Cardiac septum (tissue), 1 donor: Measurements from ENCODE around the gene ARHGAP28. TPM values are rescaled to one million over a fixed set of nuclear protein-coding genes. Genes with fewer than 3 reads are reported as not detected.

Experiments
- DNase-seq: peaks from one replicate; pipeline ENCODE4 v3.0.0-alpha.2; 2020; ENCODE audit warnings: low spot score
- intact Hi-C: fragments of 100-400 bp; cut with DNase I; formaldehyde crosslinking; loops from one replicate; pipeline ENCODE4 v1.14.0; 2022
- total RNA-seq: library from RNA; stranded (reverse); fragmentation: NEBNext Ultra II Directional; extraction: Animal tissue kit (Norgen Biotek cat#: 25700); gene quantifications from one replicate; pipeline ENCODE4 v1.2.1, GENCODE V29; 2021
- donor health status: DM: no; HTN: no; CAD: no.

The ARHGAP28 gene
- total RNA-seq, 1 donor from 2014 or later: 2.1 TPM

DNA sequence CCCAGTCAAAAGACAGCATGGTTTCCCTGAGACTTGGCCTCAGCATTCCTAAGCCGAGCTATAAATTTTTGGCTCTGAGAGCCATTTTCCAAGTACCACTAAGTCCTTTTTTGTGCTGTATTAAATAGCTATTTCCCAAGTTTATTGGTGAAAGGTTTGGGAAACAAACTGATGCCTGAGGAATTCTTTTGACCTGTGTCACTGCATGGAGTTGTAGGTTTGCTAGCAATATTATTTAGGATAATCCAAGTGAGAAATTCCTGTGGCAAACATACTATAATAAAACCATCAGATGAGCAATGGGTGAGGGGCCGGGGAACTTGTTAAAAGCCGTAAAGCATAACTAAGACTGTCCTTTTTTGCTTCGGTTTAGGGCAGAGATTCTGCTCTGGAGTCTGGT is 28.4 kb downstream of the ARHGAP28 start:
- intact Hi-C loops: no loop called here
- no peak for DNase-seq

GRCh38 chr18:6759579-6759978 is 30.1 kb downstream of the ARHGAP28 start:
- no peak for DNase-seq
- intact Hi-C loops: no loop called here

DNA sequence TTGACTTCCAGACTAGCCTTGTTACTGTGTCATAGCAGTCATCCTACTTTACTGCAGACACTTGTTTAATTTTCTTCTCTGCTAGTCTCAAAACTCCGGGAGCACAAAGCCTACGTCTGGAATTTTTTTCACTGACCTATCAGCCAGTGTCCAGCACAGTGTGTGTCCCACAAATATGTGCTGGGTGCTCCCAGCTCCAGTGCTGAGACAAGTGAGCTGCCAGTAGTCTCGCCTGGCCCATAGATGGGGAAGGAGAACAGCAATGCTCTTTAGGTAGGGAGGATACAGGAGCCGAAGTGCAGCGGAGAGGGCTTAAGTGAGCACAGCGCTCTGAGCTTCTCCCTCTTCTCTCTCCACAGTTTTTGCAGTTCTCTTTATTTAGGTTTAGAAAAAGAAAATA is 34.0 kb downstream of the ARHGAP28 start:
- no peak for DNase-seq
- intact Hi-C loops: loop anchor here (10.0 kb wide), 1 partner anchor 89 kb away; no protein-coding TSS in a partner anchor

GRCh38 chr18:6764382-6764781 is 34.9 kb downstream of the ARHGAP28 start:
- intact Hi-C loops: loop anchor here (10.0 kb wide), 1 partner anchor 90 kb away; no protein-coding TSS in a partner anchor
- no peak for DNase-seq

DNA sequence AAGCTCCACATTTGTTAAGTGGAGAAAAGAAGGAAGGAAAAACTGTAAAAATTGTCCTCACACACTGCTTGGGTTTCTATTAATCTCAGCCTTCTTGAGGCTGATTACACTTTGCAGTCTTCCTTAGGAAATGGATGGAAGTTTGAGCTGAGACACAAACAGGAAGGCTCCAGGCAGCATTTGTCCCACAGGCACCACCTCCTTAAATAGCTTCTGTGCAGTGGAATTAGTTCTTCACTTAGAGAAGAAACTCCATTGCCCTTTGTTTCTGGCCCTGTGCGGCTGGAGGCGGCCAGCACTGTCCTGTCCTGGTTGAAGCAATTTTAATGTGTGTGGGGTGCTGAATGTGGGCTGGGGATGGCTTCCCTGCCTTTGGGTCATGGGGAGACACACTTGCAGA is 44.3 kb downstream of the ARHGAP28 start:
- intact Hi-C loops: no loop called here
- DNase-seq: no peak

DNA sequence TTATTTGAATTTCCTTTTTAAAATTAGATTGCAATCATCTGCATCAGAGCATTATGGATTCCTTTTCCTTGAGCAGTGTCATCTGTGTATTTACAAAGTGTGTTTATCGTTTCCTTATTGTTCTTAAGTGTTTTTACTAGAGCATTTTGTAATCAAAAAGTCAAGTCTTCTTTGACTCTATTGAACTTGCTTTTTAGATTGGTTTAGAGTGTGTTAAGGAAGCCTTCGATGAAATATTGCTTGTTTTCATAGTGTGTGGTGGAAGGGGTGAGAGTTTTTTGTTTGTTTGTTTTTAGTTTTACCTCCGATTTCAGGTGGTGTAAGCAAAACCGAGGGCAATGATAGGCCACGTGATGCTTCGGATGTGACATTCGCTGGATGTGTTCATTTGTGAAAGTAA is 45.7 kb downstream of the ARHGAP28 start:
- intact Hi-C loops: no loop called here
- DNase-seq: no peak

GRCh38 chr18:6775702-6776101 is 46.2 kb downstream of the ARHGAP28 start:
- no peak for DNase-seq
- intact Hi-C loops: no loop called here

DNA sequence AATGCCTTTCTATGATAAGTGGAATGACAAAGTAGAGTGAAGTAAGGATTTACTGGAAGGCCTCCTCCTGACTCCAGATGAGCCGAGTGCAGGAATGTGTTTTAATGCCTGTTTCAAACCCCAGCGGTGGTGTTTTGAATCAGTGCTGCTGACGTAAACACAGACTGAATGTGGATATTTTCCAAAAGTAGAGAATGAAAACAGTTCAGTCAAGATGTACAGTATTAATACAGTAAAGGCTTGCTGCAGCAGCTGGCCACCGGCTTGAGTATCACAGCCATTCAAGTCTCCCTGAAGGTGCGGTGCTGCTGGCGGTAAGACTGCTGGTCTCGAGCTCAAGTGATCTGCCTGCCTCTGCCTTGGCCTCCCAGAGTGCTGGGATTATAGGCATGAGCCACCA is 46.7 kb downstream of the ARHGAP28 start:
- no peak for DNase-seq
- intact Hi-C loops: no loop called here

DNA sequence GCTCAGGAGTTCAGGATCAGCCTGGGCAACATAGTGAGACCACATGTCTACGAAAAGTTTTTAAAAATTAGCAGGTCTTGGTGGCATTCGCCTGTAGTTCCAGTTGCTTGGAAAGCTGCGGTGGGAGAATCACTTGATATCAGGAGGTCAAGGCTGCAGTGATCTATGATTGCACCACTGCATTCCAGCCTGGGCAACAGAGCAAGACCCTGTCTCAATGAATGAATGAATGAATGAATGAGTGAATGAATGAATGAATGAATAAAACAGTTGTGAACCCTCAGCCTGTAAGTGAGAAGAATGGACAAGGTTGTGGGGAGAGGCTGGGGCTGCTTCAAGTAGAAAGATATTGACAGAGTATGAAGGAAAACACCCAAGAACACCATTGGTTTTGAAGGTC is 48.0 kb downstream of the ARHGAP28 start:
- intact Hi-C loops: no loop called here
- DNase-seq: no peak

DNA sequence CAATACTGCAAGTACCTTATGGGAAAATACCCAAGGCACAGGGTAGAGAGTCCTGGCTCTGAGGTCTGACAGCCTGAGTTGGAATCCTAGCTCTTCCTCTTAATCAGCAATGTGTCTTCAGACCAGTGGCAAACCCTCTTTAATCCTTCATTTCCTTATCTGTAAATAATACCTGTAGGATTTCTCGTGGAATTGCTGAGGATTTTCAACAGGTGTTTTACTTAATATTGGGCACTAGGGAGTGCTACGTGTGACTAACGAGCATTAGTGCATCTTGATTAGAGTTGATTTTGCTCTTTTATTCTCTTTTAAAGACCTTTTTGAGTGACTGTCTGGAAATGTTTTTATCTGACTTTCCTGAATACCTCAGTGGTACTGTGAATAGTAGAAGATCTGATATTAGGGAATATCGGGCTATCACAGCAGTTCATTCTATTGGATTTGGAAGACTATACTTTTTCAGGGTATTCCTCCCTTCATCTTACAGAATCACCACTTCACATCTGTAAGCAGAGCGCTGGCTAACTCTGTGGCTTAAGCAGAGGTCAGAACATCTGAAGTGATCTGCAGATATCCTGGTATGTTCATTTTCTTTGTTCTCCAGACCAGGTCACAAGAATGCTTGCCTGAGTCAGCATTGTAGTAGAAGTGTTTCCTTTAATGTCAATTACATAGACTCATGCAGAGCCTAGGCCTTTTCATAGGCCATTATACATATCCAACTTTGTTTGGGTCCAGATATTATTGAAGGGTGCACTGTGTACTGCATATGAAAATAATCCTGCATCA is 49.1 kb downstream of the ARHGAP28 start:
- no peak for DNase-seq
- intact Hi-C loops: no loop called here

DNA sequence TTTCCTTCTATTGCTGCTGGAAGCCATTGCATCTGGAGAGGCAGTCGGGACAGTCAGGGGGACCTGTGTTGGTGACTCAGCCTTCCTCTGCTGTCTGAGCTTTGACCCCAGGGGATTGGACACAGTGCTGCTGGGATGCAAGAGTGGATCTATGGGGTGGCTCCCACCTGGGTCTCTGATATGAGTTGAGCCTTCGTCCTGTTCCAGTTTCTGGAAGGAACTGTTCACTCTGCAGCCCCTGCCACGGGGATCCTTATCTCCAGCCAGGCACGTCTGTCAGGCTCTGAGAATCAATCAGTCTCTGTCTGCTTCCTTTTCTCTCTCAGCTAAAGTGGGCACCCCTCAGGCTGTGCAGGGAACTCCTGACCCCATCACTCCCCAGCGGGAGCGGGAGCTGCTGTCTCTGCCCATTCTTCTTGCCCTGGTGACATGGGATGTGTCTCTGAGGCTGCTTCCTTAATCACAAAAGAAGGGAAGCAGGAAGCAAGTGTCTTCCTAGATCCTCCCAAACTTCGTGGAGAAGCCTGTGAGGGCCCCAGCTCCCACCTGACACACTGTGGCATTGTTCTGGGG is 51.7 kb downstream of the ARHGAP28 start:
- no peak for DNase-seq
- intact Hi-C loops: no loop called here

DNA sequence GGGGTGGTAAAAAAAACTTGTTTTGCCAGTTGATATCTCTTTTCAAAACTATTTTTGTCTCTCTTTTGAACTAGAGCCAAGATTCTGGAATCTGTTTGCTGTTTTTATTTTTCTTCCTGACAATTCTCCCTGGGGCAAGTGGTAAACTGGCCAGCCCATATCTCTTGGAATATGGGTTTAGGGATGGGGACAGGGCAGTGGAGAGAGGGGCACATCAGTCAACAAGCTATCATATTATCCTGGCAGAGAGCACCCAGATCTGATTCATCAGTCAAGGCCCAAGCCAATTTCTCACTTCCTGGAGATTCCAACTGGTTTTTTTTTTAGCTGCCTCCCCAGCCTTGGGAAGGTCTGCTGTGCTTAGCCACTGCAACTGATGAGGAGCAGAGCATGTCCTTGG is 52.3 kb downstream of the ARHGAP28 start:
- DNase-seq: no peak
- intact Hi-C loops: no loop called here

DNA sequence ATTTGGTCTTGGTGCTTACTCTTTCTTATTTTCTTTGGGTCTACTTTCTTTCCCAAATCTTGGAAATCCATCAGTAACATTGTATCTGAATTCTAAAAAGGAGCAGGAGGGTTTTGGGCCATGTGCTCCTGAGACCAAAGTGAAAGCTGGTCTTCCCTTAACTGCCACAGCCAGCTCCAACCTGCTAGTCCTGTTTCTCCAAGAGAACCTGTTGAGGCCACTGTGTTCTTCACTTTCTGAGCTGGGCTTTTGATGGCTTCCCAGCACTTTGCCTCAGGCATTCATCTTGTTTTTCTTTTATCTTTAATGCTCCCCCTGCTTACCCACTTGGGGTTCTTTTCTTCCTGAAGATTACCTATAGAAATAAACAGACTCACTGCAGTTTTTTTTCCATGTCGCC is 53.3 kb downstream of the ARHGAP28 start:
- DNase-seq: no peak
- intact Hi-C loops: no loop called here

DNA sequence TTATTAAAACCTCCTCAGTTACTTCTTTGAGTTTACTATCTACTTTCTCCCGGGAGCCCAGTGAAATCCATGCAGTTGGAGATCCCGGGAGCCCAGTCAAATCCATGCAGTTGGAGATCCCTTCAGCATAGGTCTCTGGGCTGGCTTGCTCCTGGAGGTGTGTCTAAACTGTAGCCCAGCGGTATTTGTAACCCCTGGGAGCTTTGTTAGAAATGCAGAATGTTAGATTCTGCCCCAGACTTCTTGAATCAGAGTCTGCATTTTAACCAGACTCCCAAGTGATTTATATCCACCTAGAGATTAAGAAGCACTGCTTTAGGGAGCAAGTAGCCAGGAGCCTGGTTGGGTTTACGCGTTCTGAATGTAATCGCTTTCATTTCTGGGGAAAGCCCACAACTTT is 54.5 kb downstream of the ARHGAP28 start:
- intact Hi-C loops: no loop called here
- DNase-seq: no peak

GRCh38 chr18:6785001-6785400 is 55.5 kb downstream of the ARHGAP28 start:
- intact Hi-C loops: no loop called here
- no peak for DNase-seq

- intact Hi-C loops: no loop called here
Observed at GRCh38 chr18:6785411-6785810, 55.9 kb downstream of the ARHGAP28 start.

GRCh38 chr18:6792391-6792790 is 62.9 kb downstream of the ARHGAP28 start:
- DNase-seq: no peak
- intact Hi-C loops: no loop called here

More at GRCh38 chr18:6785411-6785810, 55.9 kb downstream of the ARHGAP28 start:
- DNase-seq: no peak

- no peak for DNase-seq
- intact Hi-C loops: no loop called here
Observed at GRCh38 chr18:6793455-6793854, 63.9 kb downstream of the ARHGAP28 start.

DNA sequence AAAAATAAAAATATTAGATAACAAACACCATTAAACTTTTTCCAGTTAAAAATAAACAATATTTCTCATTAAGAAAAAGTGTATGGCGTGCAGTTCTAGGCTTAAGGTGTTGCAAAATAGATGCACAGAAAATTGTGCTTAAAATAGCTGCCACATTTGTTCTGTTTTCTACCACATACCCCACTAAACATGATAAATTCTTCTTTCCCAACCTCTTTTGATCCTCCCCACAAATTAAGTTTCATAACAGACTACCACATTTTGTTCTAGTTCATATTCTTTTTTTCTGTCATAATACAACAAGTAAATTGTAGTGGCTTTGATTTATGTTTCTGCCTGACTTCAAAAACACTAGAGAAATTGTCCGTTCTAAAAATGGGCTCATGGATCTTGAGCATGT is 64.5 kb downstream of the ARHGAP28 start:
- intact Hi-C loops: no loop called here
- DNase-seq: no peak

DNA sequence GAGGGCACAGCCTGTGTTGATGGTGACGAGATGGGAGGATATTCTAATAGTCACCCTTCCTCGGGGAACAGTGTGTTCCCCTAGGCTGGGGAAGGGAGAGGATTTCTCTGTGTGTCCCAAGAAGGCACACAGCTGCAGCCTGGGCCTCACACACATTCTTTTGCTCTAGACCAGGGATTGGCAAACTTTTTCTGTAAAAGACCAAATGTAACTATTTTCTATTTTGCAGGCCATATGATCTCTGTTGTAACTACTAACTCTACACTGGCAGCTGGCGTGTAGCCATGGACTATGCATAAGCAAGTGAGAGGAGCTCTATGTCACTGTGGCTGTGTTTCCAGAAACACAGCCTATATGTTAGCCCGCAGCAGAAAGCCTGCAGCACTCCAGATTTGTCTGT is 65.8 kb downstream of the ARHGAP28 start:
- intact Hi-C loops: loop anchor here (5.0 kb wide), 1 partner anchor 48 kb away; no protein-coding TSS in a partner anchor
- DNase-seq: no peak

DNA sequence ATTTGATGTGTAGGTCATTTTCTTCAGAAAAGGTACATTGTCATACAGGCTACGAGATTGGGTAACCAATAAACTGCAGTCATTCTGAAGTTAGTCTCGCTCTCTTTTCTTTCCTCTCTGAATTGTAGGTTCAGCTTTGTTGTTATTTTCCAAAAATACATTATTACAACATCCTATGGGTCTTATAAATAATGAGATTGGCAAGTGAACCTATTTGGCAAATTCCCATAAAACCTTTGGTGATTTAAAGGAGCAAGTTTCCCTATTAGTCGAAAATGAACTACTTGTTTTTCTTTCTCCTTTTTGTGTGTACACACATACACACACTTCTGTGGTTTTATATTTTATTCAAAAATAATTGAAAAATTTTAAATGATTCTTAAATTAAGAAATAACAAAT is 67.0 kb downstream of the ARHGAP28 start:
- DNase-seq: no peak
- intact Hi-C loops: loop anchor here (5.0 kb wide), 1 partner anchor 49 kb away; no protein-coding TSS in a partner anchor
